Fibroblast of lung (primary cell): ENCODE data around the gene JPH3. TPM values are rescaled to one million over a fixed set of nuclear protein-coding genes. Genes with fewer than 3 reads are reported as not detected.

ENCODE experiments used
- DNase-seq, 2 donors: peaks; one replicate each; pipeline versions ENCODE4 v3.0.0 to v3.0.0-alpha.2; 2010; ENCODE audit warnings: low read depth in 2 of 2
- H2AFZ ChIP-seq: 2 replicates; pipeline ENCODE4 v1.5.1; 2012; ENCODE audit warnings: low read length, control low read depth, inconsistent platforms
- H3K27ac ChIP-seq: 2 replicates; pipeline ENCODE4 v1.5.1; 2011; ENCODE audit warnings: low read length, control low read depth; ENCODE audit not compliant: insufficient read depth
- H3K27me3 ChIP-seq: 2 replicates; pipeline ENCODE4 v1.5.1; 2011; ENCODE audit warnings: mild to moderate bottlenecking, low read length; ENCODE audit not compliant: control insufficient read depth, insufficient read depth
- H3K36me3 ChIP-seq: 2 replicates; pipeline ENCODE4 v1.5.1; 2011; ENCODE audit warnings: low read length; ENCODE audit not compliant: control insufficient read depth, insufficient read depth
- H3K4me1 ChIP-seq: 2 replicates; pipeline ENCODE4 v1.5.1; 2011; ENCODE audit warnings: low read length; ENCODE audit not compliant: control insufficient read depth, insufficient read depth; ENCODE audit errors: extremely low read depth
- H3K4me2 ChIP-seq: 2 replicates; pipeline ENCODE4 v1.5.1; 2011; ENCODE audit warnings: low read length, control low read depth; ENCODE audit not compliant: insufficient read depth; ENCODE audit errors: extremely low read depth
- H3K4me3 ChIP-seq, 4 experiments: fragments of 200-600 bp in 1 of 4; sonication (generic) in 1 of 4; replicated peaks in 1 of 4; 2 replicates each; pipeline ENCODE4 v1.5.1; 2011 to 2016; ENCODE audit warnings: low read length in 4 of 4, low read depth in 3 of 4, mild to moderate bottlenecking in 3 of 4, control low read depth in 2 of 4, inconsistent platforms in 1 of 4, mixed read lengths in 1 of 4; ENCODE audit not compliant: insufficient read depth in 1 of 4; ENCODE audit errors: control extremely low read depth in 1 of 4
- H3K79me2 ChIP-seq: 2 replicates; pipeline ENCODE4 v1.5.1; 2012; ENCODE audit warnings: mild to moderate bottlenecking, low read length, inconsistent platforms; ENCODE audit not compliant: control insufficient read depth, insufficient read depth
- H3K9ac ChIP-seq: 2 replicates; pipeline ENCODE4 v1.5.1; 2011; ENCODE audit warnings: mild to moderate bottlenecking, low read length, control low read depth; ENCODE audit not compliant: insufficient read depth
- H3K9me3 ChIP-seq: 2 replicates; pipeline ENCODE4 v1.5.1; 2012; ENCODE audit warnings: low read depth, low read length; ENCODE audit not compliant: control insufficient read depth, insufficient read depth
- H4K20me1 ChIP-seq: 2 replicates; pipeline ENCODE4 v1.5.1; 2011; ENCODE audit warnings: low read length; ENCODE audit not compliant: control insufficient read depth, insufficient read depth; ENCODE audit errors: extremely low read depth
- EZH2 ChIP-seq: IDR thresholded peaks from 2 replicates; pipeline ENCODE4 v1.5.1; 2012; ENCODE audit warnings: low read length, control low read depth, mild to moderate bottlenecking; ENCODE audit errors: missing control alignments
- polyA plus RNA-seq, 2 donors: library from polyadenylated mRNA; depleted of rRNA in 1 of 2; stranded (reverse) in 1 of 2; unstranded in 1 of 2; fragments of >200 nt; gene quantifications; 2 replicates each; pipeline ENCODE4 v1.2.1, GENCODE V29; 2011 to 2012; ENCODE audit warnings: missing spikeins in 1 of 2
- total RNA-seq: library from RNA; depleted of rRNA; stranded (reverse); fragments of >200 nt; gene quantifications from 2 replicates; pipeline ENCODE4 v1.2.1, GENCODE V29; 2014
- TF ChIP-seq, protein P1 (sequence below), 2 donors: IDR thresholded peaks in 1 of 2; conservative IDR thresholded peaks in 1 of 2; 1 replicate in 1 of 2; 2 replicates in 1 of 2; pipeline ENCODE4 v1.5.1; 2011 to 2012; ENCODE audit warnings: low read length in 2 of 2, control low read depth in 1 of 2, inconsistent platforms in 1 of 2, low read depth in 1 of 2, mild to moderate bottlenecking in 1 of 2

JPH3 gene
- total and polyA plus RNA-seq, 2 donors (not counting 1 experiment from before 2014, with no cell fraction given) = 0.01 TPM; not detected in 1

DNA sequence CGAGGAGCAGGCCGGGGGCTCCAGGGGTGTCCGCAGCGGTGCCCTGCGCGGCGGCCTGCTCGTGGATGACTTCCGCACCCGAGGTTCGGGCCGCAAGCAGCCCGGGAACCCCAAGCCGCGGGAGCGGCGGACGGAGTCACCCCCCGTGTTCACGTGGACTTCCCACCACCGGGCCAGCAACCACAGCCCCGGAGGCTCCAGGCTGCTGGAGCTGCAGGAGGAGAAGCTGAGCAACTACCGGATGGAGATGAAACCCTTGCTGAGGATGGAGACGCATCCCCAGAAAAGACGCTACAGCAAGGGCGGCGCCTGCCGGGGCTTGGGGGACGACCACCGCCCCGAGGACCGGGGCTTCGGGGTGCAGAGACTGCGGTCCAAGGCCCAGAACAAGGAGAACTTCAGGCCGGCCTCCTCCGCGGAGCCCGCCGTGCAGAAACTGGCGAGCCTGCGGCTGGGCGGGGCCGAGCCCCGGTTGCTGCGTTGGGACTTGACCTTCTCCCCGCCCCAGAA, 87.7 kb downstream of the JPH3 start:
- Histone ChIP-seq H3K4me2 (no peak overlapping the region), H3K9ac (no peak overlapping the region), H3K79me2 (no peaks in the 10 kb centered on the region), H4K20me1 (no peaks in the 10 kb centered on the region), H3K27me3 (no peaks in the 10 kb centered on the region), H3K4me1 (no peaks in the 10 kb centered on the region), H3K36me3 (no peaks in the 10 kb centered on the region), H2AFZ (no peak overlapping the region), H3K4me3 (no peak overlapping the region), H3K9me3 (no peaks in the 10 kb centered on the region), H3K27ac (no peak overlapping the region)
- TF ChIP-seq, protein P1, sequence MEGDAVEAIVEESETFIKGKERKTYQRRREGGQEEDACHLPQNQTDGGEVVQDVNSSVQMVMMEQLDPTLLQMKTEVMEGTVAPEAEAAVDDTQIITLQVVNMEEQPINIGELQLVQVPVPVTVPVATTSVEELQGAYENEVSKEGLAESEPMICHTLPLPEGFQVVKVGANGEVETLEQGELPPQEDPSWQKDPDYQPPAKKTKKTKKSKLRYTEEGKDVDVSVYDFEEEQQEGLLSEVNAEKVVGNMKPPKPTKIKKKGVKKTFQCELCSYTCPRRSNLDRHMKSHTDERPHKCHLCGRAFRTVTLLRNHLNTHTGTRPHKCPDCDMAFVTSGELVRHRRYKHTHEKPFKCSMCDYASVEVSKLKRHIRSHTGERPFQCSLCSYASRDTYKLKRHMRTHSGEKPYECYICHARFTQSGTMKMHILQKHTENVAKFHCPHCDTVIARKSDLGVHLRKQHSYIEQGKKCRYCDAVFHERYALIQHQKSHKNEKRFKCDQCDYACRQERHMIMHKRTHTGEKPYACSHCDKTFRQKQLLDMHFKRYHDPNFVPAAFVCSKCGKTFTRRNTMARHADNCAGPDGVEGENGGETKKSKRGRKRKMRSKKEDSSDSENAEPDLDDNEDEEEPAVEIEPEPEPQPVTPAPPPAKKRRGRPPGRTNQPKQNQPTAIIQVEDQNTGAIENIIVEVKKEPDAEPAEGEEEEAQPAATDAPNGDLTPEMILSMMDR (conservative IDR thresholded peaks at IDR 0.05 in 1 of 2, IDR thresholded peaks at IDR 0.05 in 1 of 2; ENCODE audit: low read depth in 1 of 2, low read length in 2 of 2) = no peak
- no peak for TF ChIP-seq EZH2
- DNase-seq = no peak

DNA sequence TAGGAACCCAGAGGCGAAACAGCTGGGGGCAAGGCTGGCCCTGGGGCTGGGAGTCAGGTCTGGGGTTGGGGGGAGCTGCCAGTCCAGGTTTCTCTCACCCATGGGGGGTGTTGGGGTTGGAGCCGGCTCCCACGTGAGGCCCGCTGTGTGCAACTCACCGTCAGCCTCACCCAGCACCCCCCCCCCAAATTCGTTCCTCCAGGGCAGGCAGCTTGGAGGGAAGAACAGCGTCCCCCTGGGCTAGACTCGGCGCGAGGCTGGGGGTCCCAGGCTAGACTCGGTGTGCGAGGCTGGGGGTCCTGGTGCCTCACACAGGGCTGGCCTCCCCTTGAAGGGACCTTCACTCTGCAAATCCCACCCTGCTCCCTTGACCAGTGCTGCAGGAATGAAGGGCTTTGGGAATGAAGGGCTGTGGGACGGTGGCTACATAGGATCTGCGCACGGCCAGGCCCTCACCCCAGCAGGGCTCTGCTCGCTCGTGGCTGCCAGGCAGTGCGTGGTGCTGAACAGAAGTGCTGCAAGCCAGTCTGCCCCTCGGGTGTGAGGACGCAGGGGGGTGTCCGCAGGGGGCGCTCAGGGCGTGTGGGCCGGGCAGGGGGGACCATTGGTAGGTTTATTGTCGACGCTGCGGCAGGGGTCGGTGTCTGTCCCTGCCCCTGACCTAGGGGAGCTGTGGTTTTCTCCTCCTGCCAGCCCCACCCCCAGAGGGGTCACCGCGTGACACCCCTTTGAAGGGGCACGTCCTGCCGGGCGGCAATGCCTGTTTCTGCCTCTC, 88.8 kb downstream of the JPH3 start:
- DNase-seq = no peak
- Histone ChIP-seq H3K4me1 (no peaks in the 10 kb centered on the region), H3K27ac (no peak overlapping the region), H3K36me3 (no peaks in the 10 kb centered on the region), H3K9me3 (no peaks in the 10 kb centered on the region), H4K20me1 (no peaks in the 10 kb centered on the region), H3K4me2 (no peak overlapping the region), H3K9ac (no peak overlapping the region), H3K27me3 (no peaks in the 10 kb centered on the region), H2AFZ (no peak overlapping the region), H3K79me2 (no peaks in the 10 kb centered on the region), H3K4me3 (no peak overlapping the region)
- TF ChIP-seq EZH2 = no peak
- TF ChIP-seq, protein P1 (conservative IDR thresholded peaks at IDR 0.05 in 1 of 2, IDR thresholded peaks at IDR 0.05 in 1 of 2; ENCODE audit: low read depth in 1 of 2, low read length in 2 of 2) = no peak

DNA sequence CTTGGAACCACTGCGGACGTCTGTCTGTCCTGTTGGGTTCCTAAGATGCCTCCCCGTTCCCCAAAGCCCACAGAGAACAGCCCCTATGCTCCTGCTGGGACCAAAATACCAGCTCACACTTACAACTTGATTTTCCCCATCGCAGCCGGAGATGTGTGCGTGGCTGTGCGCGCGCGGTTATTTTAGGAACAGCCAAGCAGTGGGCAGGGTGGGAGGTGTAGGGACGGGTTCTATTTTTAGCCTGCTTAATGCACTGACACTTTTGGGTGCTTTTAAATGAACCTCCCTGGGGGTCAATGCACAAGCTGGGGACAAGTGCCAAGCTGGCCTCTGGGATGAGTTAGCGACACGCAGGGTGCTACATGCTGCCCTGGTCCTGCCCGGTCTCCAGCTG, 89.4 kb downstream of the JPH3 start:
- Histone ChIP-seq H3K27me3 (no peaks in the 10 kb centered on the region), H3K9ac (no peak overlapping the region), H3K4me2 (no peak overlapping the region), H2AFZ (no peak overlapping the region), H4K20me1 (no peaks in the 10 kb centered on the region), H3K27ac (no peak overlapping the region), H3K79me2 (no peaks in the 10 kb centered on the region), H3K36me3 (no peaks in the 10 kb centered on the region), H3K4me1 (no peaks in the 10 kb centered on the region), H3K4me3 (no peak overlapping the region), H3K9me3 (no peaks in the 10 kb centered on the region)
- DNase-seq = no peak
- no peak for TF ChIP-seq EZH2
- TF ChIP-seq, protein P1 (conservative IDR thresholded peaks at IDR 0.05 in 1 of 2, IDR thresholded peaks at IDR 0.05 in 1 of 2; ENCODE audit: low read depth in 1 of 2, low read length in 2 of 2) = no peak
